Activated effector memory CD4-positive, alpha-beta T cell treated with anti-CD3 and anti-CD28 coated beads, Interleukin-2, amount 50 U/mL, for 16 hours (primary cell): ENCODE measurements around the gene TNXB.
A peak's percentile ranks its signal among the peaks of the same experiment; 100 is the strongest.
"Not testable (repeated sequence)": the region's sequence is repeated elsewhere in the genome, so short reads cannot be mapped to it uniquely, and the experiment has no call there.

ENCODE experiments used
- DNase-seq: peaks from one replicate; pipeline ENCODE4 v3.0.0-alpha.2; 2020

TNXB gene

DNA sequence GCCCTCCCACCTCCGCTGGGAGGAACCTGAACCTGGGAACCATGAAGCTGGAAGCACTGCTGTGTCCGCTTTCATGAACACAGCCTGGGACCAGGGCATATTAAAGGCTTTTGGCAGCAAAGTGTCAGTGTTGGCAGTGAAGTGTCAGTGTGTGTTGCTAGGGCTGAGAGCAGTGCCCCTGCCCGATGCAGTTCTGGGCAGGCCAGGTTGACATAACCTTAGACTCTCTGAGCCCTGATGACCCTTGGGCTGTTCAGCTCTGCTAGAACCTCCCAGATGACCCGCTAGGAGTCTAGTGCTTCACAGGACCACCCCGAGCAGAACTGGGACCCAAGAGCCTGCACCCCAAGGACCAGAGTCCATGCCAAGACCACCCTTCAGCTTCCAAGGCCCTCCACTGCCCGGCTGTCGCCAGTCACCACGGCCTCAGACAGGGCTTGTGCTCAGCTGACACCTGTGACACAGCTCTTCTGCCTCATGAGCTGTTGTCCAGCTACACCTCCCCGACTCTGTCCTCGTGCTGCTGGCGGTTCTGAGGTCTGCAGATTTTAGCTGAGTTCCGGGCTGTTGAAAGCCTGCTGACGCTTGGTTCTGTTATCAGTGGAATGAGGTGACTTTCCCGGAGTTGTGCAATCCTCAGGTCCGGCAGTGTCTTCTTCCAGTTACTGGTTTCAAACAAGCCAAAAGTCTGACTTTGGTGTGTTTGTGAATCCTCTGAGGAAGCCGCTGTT is 73.7 kb downstream of the TNXB start:
- not testable (repeated sequence) for DNase-seq

DNA sequence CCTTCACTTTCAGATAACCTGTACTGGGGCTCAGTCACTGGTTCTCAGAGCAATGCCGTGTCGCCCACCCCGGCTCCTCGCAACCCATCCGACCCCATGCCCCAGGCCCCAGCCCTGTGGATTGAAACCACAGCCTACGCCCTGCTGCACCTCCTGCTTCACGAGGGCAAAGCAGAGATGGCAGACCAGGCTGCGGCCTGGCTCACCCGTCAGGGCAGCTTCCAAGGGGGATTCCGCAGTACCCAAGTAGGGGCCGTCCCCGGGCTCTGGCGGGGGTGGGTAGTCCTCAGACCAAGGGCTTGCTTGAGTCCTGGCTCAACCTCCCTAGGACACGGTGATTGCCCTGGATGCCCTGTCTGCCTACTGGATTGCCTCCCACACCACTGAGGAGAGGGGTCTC is 79.6 kb downstream of the TNXB start:
- not testable (repeated sequence) for DNase-seq

DNA sequence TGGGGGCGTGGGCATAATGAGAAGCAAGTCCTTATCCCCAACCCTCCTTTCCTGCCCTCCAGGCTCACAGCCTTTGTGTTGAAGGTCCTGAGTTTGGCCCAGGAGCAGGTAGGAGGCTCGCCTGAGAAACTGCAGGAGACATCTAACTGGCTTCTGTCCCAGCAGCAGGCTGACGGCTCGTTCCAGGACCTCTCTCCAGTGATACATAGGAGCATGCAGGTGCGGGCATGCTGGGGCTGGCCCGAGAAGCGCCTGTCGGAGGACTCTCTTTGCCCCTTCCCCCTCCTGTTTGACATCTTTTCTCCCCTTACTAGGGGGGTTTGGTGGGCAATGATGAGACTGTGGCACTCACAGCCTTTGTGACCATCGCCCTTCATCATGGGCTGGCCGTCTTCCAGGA is 80.5 kb downstream of the TNXB start:
- DNase-seq, result not testable (repeated sequence)

DNA sequence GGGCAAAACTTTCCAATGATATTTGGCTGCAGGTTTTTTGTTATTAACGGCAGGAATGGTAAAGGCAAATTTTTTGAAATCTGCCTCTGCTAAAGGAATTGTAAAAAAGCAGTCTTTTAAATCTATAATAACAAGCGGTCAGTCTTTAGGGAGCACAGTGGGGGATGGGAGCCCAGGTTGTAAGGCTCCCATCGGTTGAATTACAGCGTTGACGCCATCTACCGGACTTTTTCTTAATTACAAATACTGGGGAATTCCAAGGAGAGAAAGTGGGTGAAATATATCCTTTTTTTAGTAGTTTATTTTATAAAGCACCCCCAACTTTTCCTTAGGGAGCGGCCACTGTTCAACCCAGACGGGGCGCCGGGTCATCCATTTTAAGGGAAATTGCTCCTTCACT is 87.0 kb downstream of the TNXB start:
- not testable (repeated sequence) for DNase-seq

DNA sequence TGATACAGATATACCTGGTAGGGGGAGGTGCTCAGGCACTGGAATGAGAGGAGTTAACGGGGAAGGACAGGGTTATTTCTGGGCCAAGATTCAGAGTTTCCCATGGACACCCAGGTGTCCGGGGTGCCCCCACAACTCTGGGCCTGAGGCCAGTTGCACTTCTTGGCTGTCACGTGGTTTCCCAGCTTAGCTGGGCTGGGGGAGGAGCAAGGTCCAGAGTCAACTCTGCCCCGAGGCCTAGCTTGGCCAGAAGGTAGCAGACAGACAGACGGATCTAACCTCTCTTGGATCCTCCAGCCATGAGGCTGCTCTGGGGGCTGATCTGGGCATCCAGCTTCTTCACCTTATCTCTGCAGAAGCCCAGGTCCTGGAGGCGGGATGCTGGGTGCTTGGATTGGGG is 94.6 kb downstream of the TNXB start, which contains the start of gene C4B:
C4B (plus strand) TSS at position 249 of the 400 bp plus-strand sequence; CDS start at position 300, 51 bp downstream.
- not testable (repeated sequence) for DNase-seq

DNA sequence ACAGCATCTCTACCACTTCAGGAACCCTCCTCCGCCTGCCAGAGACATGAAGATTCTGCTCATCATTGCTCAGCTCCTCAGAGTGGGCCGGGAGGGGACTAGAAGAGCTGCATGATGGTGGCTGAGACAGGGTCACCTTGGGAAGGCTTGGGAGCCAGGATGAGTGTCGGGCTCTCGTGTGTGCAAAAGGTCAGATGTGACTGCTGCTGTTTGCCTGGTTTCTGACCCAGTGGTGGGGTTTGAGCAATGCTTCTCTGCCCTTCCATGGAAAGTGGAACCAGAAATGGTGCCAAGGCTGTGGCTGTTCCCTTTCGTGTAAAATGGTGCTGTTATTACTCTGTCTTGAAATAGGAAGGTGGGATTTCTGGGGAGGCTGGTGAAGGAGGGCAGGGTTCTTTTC is 95.4 kb downstream of the TNXB start:
- DNase-seq, result not testable (repeated sequence)

DNA sequence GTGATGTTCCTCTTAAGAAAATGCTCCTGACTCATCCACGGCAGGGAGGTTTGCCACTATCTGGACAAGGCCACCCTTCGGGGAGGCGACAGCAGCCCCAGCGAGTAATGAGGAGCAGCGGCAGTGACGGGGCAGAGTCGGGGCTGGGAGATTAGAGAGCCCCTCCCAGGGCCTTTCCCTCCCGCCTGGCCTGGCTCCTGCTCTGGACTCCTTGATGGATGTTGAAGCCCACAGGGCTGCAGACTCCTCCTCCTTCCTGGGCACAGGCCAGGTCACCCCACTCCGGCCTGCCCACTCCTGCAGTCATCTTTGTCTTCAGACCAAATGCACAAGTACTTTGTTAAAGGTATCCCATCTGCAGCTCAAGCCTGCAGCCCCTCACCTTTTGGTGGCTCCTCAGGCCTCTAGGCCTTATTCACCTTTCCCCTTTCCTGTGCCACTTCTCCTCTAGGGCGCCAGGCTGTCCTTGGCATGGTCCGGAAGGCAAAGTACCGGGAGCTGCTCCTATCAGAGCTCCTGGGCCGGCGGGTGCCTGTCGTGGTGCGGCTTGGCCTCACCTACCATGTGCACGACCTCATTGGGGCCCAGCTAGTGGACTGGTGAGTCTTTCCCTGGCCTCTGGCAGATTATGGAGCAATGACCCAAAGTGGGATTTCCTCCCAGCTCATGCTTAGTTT is 96.1 kb downstream of the TNXB start:
- DNase-seq, result not testable (repeated sequence)

DNA sequence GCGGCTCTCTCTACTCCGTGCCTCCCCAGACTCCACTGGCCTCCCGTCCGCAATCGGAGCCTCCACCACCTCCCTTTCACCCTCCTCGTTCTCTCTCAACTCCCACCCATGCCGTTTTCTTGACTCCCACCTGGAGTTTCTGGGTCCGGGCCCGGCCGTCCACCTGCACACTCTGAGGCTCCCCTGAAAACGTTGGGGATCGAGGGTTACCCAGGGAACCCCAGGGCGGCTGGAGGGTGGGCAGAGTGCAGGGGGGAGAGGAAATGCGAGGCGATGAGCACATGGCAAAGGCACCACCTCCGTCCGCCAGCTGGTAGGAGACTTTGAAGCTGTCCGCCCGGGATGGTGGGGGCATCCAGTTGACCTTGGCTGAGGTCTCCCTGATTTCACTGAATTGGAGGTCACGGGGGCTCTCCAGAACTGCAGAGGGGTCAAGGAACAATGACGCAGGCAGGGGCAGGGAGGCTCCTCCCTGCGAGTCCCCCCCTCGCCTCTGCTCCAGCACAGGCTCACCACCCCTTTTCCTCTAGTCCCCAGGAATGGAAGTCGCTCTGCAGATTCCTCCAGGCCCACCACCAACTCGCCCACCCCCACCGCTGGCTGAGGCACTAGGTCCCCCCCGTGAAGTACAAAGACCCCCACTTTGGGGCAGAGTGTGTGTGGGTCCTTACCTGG is 98.1 kb downstream of the TNXB start:
- DNase-seq, result not testable (repeated sequence)

DNA sequence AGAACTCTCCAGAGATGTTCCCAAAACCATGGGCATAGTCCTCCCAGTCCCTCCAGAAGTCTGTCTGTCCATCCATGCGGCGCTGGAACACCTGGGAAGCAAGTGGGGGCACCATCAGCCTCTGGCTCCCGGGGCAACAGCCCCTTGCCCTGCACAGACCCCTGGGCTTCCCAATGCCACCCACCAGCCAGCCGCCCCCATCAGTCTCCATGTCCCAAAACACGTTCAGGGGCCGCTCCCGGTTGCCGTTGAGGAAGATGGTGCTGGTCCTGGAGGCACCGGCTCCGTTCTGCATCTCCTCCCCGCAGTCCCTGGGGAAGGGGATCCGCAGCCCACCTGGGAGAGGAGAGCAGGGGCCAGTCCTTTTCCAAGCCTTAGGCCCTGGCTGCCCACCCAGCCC is 99.6 kb downstream of the TNXB start:
- DNase-seq, result not testable (repeated sequence)

DNA sequence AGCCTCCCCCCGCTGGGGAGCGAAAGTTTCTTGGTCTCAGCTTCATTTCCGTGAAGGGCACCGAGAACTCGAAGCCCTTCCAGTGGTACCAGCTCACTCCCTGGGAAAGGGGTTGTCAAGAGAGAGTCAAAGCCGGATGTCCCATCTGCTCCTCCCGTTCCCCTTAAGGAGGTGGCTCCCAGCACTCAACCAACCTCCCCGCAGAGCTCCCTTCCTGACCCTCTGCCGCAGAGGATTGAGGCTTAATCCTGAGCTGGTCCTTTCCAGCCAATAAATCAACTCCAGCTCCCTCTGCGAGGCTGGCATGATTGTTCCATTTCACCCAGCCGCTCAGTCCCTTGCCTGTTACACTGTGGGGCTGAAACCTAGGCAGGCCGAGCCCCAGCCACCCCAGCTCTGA is 100.5 kb downstream of the TNXB start:
- DNase-seq, result not testable (repeated sequence)

DNA sequence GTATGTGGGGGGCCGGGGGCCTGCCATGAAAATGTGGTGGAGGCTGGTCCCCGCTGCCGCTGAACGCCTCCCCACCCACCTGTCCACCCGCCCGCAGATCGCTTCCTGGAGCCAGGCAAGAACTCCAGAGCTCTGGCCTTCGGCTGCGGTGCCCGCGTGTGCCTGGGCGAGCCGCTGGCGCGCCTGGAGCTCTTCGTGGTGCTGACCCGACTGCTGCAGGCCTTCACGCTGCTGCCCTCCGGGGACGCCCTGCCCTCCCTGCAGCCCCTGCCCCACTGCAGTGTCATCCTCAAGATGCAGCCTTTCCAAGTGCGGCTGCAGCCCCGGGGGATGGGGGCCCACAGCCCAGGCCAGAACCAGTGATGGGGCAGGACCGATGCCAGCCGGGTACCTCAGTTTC is 101.1 kb downstream of the TNXB start:
- DNase-seq, result not testable (repeated sequence)

DNA sequence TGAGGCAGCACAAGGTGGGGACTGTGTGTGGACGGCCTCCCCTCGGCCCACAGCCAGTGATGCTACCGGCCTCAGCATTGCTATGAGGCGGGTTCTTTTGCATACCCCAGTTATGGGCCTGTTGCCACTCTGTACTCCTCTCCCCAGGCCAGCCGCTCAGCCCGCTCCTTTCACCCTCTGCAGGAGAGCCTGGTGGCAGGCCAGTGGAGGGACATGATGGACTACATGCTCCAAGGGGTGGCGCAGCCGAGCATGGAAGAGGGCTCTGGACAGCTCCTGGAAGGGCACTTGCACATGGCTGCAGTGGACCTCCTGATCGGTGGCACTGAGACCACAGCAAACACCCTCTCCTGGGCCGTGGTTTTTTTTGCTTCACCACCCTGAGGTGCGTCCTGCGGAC is 102.1 kb downstream of the TNXB start:
- DNase-seq, result not testable (repeated sequence)

DNA sequence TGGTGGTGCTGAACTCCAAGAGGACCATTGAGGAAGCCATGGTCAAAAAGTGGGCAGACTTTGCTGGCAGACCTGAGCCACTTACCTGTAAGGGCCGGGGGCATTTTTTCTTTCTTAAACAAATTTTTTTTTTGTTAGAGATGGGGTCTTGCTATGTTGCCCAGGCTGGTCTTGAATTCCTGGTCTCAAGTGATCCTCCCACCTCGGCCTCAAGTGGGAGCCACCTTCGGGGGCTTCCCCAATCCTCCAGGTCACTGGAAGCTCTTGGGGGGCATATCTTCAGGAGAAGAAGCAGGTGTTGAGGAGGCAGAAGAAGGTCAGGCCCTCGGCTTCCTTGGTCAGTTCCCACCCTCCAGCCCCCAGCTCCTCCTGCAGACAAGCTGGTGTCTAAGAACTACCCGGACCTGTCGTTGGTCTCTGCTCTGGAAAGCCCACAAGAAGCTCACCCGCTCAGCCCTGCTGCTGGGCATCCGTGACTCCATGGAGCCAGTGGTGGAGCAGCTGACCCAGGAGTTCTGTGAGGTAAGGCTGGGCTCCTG is 103.1 kb downstream of the TNXB start:
- peak; percentile 47 for DNase-seq

DNA sequence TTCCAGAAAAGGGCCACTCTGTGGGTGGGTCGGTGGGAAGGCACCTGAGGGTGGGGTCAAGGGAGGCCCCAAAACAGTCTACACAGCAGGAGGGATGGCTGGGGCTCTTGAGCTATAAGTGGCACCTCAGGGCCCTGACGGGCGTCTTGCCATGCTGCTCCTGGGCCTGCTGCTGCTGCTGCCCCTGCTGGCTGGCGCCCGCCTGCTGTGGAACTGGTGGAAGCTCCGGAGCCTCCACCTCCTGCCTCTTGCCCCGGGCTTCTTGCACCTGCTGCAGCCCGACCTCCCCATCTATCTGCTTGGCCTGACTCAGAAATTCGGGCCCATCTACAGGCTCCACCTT is 103.6 kb downstream of the TNXB start:
- DNase-seq, result not testable (repeated sequence)

DNA sequence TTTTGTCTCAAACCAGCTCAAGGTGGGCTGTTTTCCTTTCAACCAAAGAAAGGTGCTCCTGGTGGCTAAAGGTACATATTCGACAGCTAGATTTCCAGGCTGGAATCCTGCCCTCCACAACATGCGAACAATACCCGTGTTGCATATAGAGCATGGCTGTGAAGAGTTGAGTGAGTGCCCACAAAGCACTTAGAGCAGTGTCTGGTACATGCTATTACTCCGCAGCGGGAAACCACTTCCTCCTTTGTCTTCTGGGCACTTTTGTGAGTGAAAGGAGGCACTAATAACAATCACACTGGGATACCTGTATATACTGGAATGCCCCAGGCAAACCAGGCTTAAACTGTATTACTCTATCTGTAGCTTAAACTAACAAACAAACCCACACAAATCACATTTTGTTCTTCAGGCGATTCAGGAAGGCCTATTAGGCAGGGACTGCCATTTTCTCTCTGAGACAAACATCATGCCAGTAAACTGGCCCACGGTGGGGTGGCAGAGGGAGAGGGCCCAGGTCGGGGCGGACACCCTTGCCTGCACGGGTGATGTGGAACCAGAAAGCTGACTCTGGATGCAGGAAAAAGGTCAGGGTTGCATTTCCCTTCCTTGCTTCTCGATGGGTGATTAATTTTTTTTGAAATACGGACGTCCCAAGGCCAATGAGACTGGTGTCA is 104.1 kb downstream of the TNXB start:
- DNase-seq, result not testable (repeated sequence)

DNA sequence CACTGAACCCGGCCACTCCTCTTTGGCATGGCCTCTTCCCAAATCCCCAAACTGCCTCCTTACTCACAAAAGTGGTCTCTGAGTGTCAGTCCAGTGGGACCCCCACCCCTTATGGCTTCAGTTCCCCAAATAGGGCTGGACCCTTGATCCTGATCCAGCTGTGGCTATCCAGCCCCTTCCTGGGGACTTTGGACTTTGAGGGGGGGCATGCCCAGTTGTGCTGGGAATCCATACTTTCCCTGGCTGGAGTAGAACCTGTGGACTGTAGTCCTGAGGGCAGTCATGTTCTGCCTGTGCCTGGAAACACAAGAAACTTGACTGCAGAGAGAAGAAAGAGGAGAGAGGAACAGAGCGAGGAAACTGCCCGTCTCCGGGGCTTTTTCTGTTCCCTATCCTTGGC is 104.7 kb downstream of the TNXB start:
- DNase-seq, result not testable (repeated sequence)

DNA sequence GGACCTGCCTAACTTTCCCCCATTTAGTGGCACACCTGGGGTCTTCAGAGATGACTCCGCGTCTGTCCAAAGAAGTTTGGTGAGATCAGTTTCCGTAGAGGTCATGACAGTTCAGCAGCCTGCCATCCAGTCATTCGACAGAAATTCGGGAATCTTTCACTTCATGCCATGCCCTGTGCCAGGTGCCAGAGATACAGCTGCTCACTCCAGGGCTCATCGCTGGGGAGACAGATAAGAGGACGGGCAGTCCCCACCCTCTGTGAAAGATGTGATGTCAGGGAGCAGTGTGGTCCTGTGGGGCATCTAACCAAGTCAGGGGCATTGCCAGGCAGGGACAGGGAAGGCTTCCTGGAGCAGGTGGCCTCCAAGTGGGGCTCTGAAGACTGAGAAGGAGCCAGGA is 105.8 kb downstream of the TNXB start:
- not testable (repeated sequence) for DNase-seq

DNA sequence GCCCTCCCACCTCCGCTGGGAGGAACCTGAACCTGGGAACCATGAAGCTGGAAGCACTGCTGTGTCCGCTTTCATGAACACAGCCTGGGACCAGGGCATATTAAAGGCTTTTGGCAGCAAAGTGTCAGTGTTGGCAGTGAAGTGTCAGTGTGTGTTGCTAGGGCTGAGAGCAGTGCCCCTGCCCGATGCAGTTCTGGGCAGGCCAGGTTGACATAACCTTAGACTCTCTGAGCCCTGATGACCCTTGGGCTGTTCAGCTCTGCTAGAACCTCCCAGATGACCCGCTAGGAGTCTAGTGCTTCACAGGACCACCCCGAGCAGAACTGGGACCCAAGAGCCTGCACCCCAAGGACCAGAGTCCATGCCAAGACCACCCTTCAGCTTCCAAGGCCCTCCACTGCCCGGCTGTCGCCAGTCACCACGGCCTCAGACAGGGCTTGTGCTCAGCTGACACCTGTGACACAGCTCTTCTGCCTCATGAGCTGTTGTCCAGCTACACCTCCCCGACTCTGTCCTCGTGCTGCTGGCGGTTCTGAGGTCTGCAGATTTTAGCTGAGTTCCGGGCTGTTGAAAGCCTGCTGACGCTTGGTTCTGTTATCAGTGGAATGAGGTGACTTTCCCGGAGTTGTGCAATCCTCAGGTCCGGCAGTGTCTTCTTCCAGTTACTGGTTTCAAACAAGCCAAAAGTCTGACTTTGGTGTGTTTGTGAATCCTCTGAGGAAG is 106.4 kb downstream of the TNXB start:
- not testable (repeated sequence) for DNase-seq

DNA sequence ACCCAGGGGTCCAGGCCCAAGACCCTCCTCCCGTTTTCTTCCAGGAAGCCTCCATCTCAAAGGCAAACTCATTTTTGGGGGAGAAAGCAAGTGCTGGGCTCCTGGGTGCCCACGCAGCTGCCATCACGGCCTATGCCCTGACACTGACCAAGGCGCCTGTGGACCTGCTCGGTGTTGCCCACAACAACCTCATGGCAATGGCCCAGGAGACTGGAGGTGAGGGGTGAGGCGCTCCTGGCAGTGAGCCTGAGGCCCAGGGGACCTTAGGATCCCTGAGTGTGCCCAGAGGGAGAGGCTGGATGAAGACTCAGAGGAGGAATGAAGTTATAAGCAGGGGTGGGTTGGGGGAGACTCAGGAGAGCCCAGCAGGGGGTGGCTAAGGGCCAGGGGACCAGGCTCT is 112.8 kb downstream of the TNXB start:
- DNase-seq, result not testable (repeated sequence)

DNA sequence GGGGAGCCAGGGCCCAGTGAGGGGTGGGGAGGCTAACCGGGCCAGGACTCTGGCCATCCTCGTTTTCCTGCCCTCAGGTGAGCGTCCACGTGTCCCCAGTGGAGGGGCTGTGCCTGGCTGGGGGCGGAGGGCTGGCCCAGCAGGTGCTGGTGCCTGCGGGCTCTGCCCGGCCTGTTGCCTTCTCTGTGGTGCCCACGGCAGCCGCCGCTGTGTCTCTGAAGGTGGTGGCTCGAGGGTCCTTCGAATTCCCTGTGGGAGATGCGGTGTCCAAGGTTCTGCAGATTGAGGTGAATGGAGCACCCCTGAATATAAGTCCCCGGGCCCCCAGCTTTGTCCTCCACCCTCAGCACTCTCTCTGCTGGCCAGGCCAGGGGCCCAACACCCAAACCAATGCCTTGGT is 114.7 kb downstream of the TNXB start:
- not testable (repeated sequence) for DNase-seq
